ENCODE data around the gene ZBTB20. TPM values are rescaled to one million over a fixed set of nuclear protein-coding genes. Genes with fewer than 3 reads are reported as not detected.

ZBTB20 gene
- total RNA-seq, 1 donor from 2014 or later = 27.5 TPM

- no peaks in the 10 kb centered on the region for H3K9me3 Mint-ChIP-seq (ENCODE audit: unreplicated experiment)
- no peak overlapping the region for H3K27ac Mint-ChIP-seq (ENCODE audit: unreplicated experiment)
- no peak for TF ChIP-seq CTCF (IDR thresholded peaks at IDR 0.05; ENCODE audit: partially characterized antibody, unreplicated experiment)
- H3K4me3 Mint-ChIP-seq (ENCODE audit: unreplicated experiment) = no peak overlapping the region
- DNase-seq = no peak
- no peaks in the 10 kb centered on the region for H3K4me1 Mint-ChIP-seq (ENCODE audit: low read depth, unreplicated experiment)
- H3K27me3 Mint-ChIP-seq (ENCODE audit: unreplicated experiment) = no peaks in the 10 kb centered on the region
- no peaks in the 10 kb centered on the region for H3K36me3 Mint-ChIP-seq (ENCODE audit: unreplicated experiment)
Measured at GRCh38 chr3:114834175-114834940, 312.7 kb downstream of the ZBTB20 start.

- Mint-ChIP-seq H3K9me3 (ENCODE audit: unreplicated experiment) (no peaks in the 10 kb centered on the region), H3K27me3 (ENCODE audit: unreplicated experiment) (no peaks in the 10 kb centered on the region), H3K4me3 (ENCODE audit: unreplicated experiment) (no peak overlapping the region), H3K27ac (ENCODE audit: unreplicated experiment) (no peak overlapping the region), H3K36me3 (ENCODE audit: unreplicated experiment) (no peaks in the 10 kb centered on the region), H3K4me1 (ENCODE audit: low read depth, unreplicated experiment) (no peaks in the 10 kb centered on the region)
- TF ChIP-seq CTCF (IDR thresholded peaks at IDR 0.05; ENCODE audit: partially characterized antibody, unreplicated experiment) = no peak
- no peak for DNase-seq
Measured at GRCh38 chr3:114831861-114832260, 315.2 kb downstream of the ZBTB20 start.

- no peaks in the 10 kb centered on the region for H3K36me3 Mint-ChIP-seq (ENCODE audit: unreplicated experiment)
- DNase-seq = no peak
- no peak overlapping the region for H3K27ac Mint-ChIP-seq (ENCODE audit: unreplicated experiment)
- no peak overlapping the region for H3K4me3 Mint-ChIP-seq (ENCODE audit: unreplicated experiment)
- H3K27me3 Mint-ChIP-seq (ENCODE audit: unreplicated experiment) = no peaks in the 10 kb centered on the region
- H3K9me3 Mint-ChIP-seq (ENCODE audit: unreplicated experiment) = no peaks in the 10 kb centered on the region
- no peak for TF ChIP-seq CTCF (IDR thresholded peaks at IDR 0.05; ENCODE audit: partially characterized antibody, unreplicated experiment)
- H3K4me1 Mint-ChIP-seq (ENCODE audit: low read depth, unreplicated experiment) = no peaks in the 10 kb centered on the region
Measured at GRCh38 chr3:114830652-114831051, 316.4 kb downstream of the ZBTB20 start.

- Mint-ChIP-seq H3K27me3 (ENCODE audit: unreplicated experiment) (no peaks in the 10 kb centered on the region), H3K27ac (ENCODE audit: unreplicated experiment) (no peak overlapping the region), H3K36me3 (ENCODE audit: unreplicated experiment) (no peaks in the 10 kb centered on the region), H3K4me1 (ENCODE audit: low read depth, unreplicated experiment) (no peaks in the 10 kb centered on the region), H3K9me3 (ENCODE audit: unreplicated experiment) (no peaks in the 10 kb centered on the region), H3K4me3 (ENCODE audit: unreplicated experiment) (no peak overlapping the region)
- no peak for DNase-seq
- TF ChIP-seq CTCF (IDR thresholded peaks at IDR 0.05; ENCODE audit: partially characterized antibody, unreplicated experiment) = no peak
Measured at GRCh38 chr3:114829783-114830182, 317.3 kb downstream of the ZBTB20 start.

- H3K4me1 Mint-ChIP-seq (ENCODE audit: low read depth, unreplicated experiment) = no peaks in the 10 kb centered on the region
- H3K27me3 Mint-ChIP-seq (ENCODE audit: unreplicated experiment) = no peaks in the 10 kb centered on the region
- peak; percentile 55 for TF ChIP-seq CTCF (IDR thresholded peaks at IDR 0.05; ENCODE audit: partially characterized antibody, unreplicated experiment)
- H3K9me3 Mint-ChIP-seq (ENCODE audit: unreplicated experiment) = no peaks in the 10 kb centered on the region
- DNase-seq = no peak
- no peak overlapping the region for H3K27ac Mint-ChIP-seq (ENCODE audit: unreplicated experiment)
- no peaks in the 10 kb centered on the region for H3K36me3 Mint-ChIP-seq (ENCODE audit: unreplicated experiment)
- no peak overlapping the region for H3K4me3 Mint-ChIP-seq (ENCODE audit: unreplicated experiment)
Measured at GRCh38 chr3:114827495-114827894, 319.6 kb downstream of the ZBTB20 start.
